Fibroblast of pulmonary artery (primary cell): ENCODE data around the gene DOCK4.

ENCODE experiments used
- DNase-seq: peaks from one replicate; pipeline ENCODE4 v3.0.0-alpha.2; 2010; ENCODE audit warnings: low read depth
- H3K4me3 ChIP-seq: replicated peaks from 2 replicates; pipeline ENCODE4 v1.5.1; 2011; ENCODE audit warnings: low read depth, mild to moderate bottlenecking, control low read depth, low read length, moderate library complexity
- CTCF ChIP-seq: IDR thresholded peaks from 2 replicates; pipeline ENCODE4 v1.5.1; 2011; ENCODE audit warnings: mild to moderate bottlenecking, control low read depth, low read length, inconsistent platforms; ENCODE audit errors: missing control alignments

DOCK4 gene

DNA sequence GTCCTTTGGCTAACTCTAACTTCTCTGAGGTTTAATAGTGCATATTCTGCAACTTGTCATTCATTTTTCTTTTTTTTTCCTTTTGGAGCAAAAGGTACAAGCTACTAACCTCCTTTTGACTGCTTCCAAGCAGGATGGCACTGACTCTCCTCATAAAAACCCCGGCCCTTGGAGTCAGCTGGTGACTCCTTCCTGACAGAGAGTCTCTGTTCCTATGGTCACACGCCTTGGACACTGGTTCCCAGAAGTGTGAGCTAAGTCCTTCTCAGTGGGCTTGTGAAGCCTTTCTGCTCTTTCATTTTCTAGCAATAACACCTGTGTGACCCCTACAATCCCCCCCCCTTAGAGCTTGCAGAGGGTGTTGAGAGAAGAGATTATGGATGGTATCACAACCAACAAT is 21.7 kb downstream of the DOCK4 start:
- no peak overlapping the region for H3K4me3 ChIP-seq
- no peak for DNase-seq
- no peak for TF ChIP-seq CTCF

GRCh38 chr7:112183266-112183665 is 22.9 kb downstream of the DOCK4 start:
- no peak for TF ChIP-seq CTCF
- H3K4me3 ChIP-seq, result no peak overlapping the region
- DNase-seq, result no peak

DNA sequence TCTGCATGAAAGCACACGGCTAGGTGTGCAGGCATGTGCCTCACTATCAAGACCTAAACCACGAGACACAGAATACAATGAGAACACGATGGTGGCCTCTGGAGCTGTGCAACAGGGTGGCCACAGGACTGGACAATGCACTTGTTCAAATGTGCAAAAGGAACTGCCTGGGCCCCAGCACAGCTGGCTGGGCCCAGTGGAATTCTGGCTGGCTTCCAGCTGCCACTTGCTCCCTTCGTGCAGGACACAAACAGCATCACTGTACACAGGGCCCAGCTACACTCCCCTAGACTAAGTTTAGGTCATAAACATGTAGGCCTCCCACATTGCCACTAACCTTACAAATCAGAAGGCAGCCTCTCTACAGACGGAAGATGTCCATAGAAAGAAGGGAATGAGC is 23.4 kb downstream of the DOCK4 start:
- H3K4me3 ChIP-seq, result no peak overlapping the region
- TF ChIP-seq CTCF, result no peak
- no peak for DNase-seq

DNA sequence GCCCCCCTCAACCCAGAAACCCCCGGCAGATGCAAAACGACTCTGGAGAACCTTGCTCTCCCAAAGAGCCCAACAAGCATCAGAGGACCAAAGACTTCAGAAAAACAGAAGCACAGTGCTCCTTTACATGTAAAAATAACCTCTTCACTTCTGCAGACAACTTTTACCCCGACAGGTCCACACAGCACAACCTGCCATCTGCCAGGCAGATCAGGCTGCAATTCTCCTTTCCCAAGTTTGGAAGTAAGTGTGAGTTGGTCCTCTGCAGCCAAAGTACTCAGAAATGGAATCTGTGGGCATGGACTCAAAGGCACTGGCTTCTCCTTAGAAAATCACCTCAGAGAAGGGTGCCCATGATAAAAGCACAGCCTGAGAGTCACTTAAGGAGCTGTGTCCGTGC is 26.0 kb downstream of the DOCK4 start:
- TF ChIP-seq CTCF, result no peak
- no peak for DNase-seq
- H3K4me3 ChIP-seq, result no peak overlapping the region

GRCh38 chr7:112176693-112177415 is 29.3 kb downstream of the DOCK4 start:
- TF ChIP-seq CTCF, result no peak
- no peak for DNase-seq
- H3K4me3 ChIP-seq, result no peak overlapping the region

- no peak for DNase-seq
- no peak for TF ChIP-seq CTCF
Observed at GRCh38 chr7:112176241-112176640, 30.0 kb downstream of the DOCK4 start.

GRCh38 chr7:112174192-112174591 is 32.0 kb downstream of the DOCK4 start:
- H3K4me3 ChIP-seq, result no peak overlapping the region
- DNase-seq, result no peak
- TF ChIP-seq CTCF, result no peak

More at GRCh38 chr7:112176241-112176640, 30.0 kb downstream of the DOCK4 start:
- no peak overlapping the region for H3K4me3 ChIP-seq
